MG63 (cell line): ENCODE results near the gene ARHGEF12. TPM values are rescaled to one million over a fixed set of nuclear protein-coding genes. Genes with fewer than 3 reads are reported as not detected.

Experiments used
- DNase-seq: peaks from one replicate; pipeline ENCODE4 v3.0.0-alpha.2; 2020
- H3K27me3 ChIP-seq: fragments of 250-450 bp; sonication (Bioruptor Pico); 2 replicates; pipeline ENCODE4 v1.5.1; 2020; ENCODE audit warnings: mild to moderate bottlenecking, moderate library complexity
- H3K36me3 ChIP-seq: fragments of 250-450 bp; sonication (Bioruptor Pico); 2 replicates; pipeline ENCODE4 v1.5.1; 2020; ENCODE audit warnings: mild to moderate bottlenecking, moderate library complexity
- H3K4me3 ChIP-seq: fragments of 250-450 bp; sonication (Bioruptor Pico); 2 replicates; pipeline ENCODE4 v1.5.1; 2020; ENCODE audit warnings: mild to moderate bottlenecking, moderate library complexity
- H3K9me3 ChIP-seq: fragments of 250-450 bp; sonication (Bioruptor Pico); 2 replicates; pipeline ENCODE4 v1.5.1; 2020; ENCODE audit warnings: mild to moderate bottlenecking, moderate library complexity
- total RNA-seq: library from RNA; depleted of rRNA; stranded (reverse); fragments of >200 nt; shearing (Covaris generic); gene quantifications from 2 replicates; pipeline ENCODE4 v1.2.3, GENCODE V29; 2014; ENCODE audit warnings: low replicate concordance

The ARHGEF12 gene
- total RNA-seq, 1 experiment from 2014 or later = 28.1 TPM

- no peaks in the 10 kb centered on the region for H3K9me3 ChIP-seq
- DNase-seq = no peak
- peaks cover 10% of the 10 kb centered on the region for H3K36me3 ChIP-seq
- H3K27me3 ChIP-seq = no peaks in the 10 kb centered on the region
- H3K4me3 ChIP-seq = no peak overlapping the region
Observed at GRCh38 chr11:120354068-120354467, 17.9 kb downstream of the ARHGEF12 start.

- Histone ChIP-seq H3K27me3 (no peaks in the 10 kb centered on the region), H3K4me3 (no peak overlapping the region), H3K36me3 (peaks cover 11% of the 10 kb centered on the region), H3K9me3 (no peaks in the 10 kb centered on the region)
- no peak for DNase-seq
Observed at GRCh38 chr11:120354779-120355178, 18.6 kb downstream of the ARHGEF12 start.

- H3K4me3 ChIP-seq = no peak overlapping the region
- H3K36me3 ChIP-seq = peaks cover 11% of the 10 kb centered on the region
- no peaks in the 10 kb centered on the region for H3K9me3 ChIP-seq
- DNase-seq = no peak
- H3K27me3 ChIP-seq = no peaks in the 10 kb centered on the region
Observed at GRCh38 chr11:120357620-120358019, 21.4 kb downstream of the ARHGEF12 start.

DNA sequence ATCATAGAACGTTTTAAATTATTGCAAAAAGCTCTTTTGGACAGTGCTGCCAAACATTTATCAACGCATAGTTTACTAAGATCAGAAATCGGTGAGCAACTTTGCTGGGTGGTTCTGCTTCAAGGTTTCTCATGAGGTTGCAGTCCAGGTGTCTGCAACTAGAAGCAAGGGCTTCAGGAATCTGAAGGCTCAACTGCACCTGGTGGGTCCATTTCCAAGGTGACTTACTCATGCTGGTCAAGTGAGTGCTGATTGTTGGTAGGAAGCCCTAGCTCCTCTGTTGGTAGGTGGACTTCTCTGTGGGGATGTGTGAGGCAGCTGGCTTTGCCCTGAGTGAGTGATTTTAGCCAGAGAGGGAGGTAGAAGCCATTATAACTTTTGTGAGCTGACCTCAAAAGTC lies 22.5 kb downstream of the ARHGEF12 start:
- no peak overlapping the region for H3K4me3 ChIP-seq
- DNase-seq = no peak

DNA sequence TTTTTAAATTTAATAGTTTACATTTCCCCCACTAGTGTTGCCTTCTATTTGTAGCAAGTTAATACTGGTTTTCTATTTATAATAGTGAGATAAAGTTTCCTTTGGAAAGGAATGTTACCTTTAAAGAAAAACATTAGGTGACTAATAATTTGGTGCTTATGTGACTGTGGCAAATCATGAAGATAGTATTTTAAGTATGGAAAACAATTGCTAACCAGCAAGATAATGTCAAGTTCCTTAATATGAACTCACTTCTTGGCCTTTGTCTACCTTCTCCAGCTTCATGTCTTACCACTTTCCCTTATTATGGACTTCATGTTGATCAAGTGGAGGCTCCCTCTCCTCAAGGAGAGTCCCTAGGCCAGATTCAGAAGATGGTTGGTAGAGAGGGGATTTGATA lies 27.2 kb downstream of the ARHGEF12 start:
- Histone ChIP-seq H3K4me3 (no peak overlapping the region), H3K36me3 (peaks cover 5% of the 10 kb centered on the region; the same call in 1 of the 2 replicates), H3K9me3 (no peaks in the 10 kb centered on the region), H3K27me3 (no peaks in the 10 kb centered on the region)
- DNase-seq = no peak

More for the DNA sequence above, 22.5 kb downstream of the ARHGEF12 start:
- H3K9me3 ChIP-seq = no peaks in the 10 kb centered on the region
- H3K36me3 ChIP-seq = peaks cover 7% of the 10 kb centered on the region
- no peaks in the 10 kb centered on the region for H3K27me3 ChIP-seq

GRCh38 chr11:120365512-120365911 lies 29.3 kb downstream of the ARHGEF12 start:
- Histone ChIP-seq H3K9me3 (no peaks in the 10 kb centered on the region), H3K36me3 (peaks cover 3% of the 10 kb centered on the region; the same call in 1 of the 2 replicates), H3K27me3 (no peaks in the 10 kb centered on the region), H3K4me3 (no peak overlapping the region)
- no peak for DNase-seq

DNA sequence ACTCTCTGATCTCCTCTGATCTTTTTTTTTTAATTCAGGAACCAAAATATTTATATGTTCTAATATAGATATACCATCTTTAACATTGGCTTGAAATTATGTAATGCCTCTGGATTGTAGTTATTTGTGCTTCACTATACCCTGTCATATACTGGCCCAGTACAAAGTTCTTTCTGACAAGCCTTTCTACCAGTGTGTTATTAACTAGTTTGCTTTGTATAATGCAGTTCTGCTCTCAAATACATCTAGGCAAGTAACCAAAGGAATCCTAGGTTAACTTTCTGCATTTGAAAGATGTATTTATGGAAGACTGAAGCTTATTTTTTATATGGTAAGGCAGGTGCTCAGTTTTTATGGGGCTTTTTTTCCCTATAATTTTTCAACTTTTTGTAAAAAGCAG lies 36.1 kb downstream of the ARHGEF12 start:
- Histone ChIP-seq H3K9me3 (no peaks in the 10 kb centered on the region; the same call in 1 of the 2 replicates), H3K36me3 (peaks cover under 1% of the 10 kb centered on the region)
- DNase-seq = no peak

GRCh38 chr11:120375076-120375475 lies 38.9 kb downstream of the ARHGEF12 start:
- peaks cover 12% of the 10 kb centered on the region for H3K9me3 ChIP-seq
- DNase-seq = no peak
- H3K27me3 ChIP-seq = no peaks in the 10 kb centered on the region
- peaks cover 4% of the 10 kb centered on the region for H3K36me3 ChIP-seq
- H3K4me3 ChIP-seq = no peak overlapping the region

More for the DNA sequence above, 36.1 kb downstream of the ARHGEF12 start:
- no peaks in the 10 kb centered on the region for H3K27me3 ChIP-seq
- no peak overlapping the region for H3K4me3 ChIP-seq

DNA sequence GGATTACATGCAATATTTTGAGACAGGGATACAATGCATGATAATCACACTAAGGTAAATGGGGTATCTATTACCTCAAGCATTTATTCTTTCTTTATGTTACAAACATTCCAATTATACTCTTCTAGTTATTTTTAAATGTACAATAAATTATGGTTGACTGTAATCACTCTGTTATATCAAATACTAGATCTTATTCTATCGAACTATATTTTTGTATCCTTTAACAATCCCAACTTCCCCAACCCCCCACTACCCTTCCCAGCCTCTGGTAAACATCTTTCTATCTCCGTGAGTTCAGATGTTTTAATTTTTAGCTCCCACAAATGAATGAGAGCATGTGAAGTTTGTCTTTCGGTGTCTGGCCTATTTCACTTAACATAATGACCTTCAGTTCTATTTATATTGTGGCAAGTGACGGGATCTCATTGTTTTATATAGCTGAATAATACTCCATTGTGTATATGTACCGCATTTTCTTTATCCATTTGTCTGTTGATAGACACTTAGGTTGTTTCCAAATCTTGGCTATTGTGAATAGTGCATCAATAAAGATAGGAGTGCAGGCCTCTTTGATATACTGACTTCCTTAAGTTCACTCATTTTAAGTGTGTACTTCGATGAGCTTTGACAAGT lies 40.5 kb downstream of the ARHGEF12 start:
- no peak overlapping the region for H3K4me3 ChIP-seq
- H3K36me3 ChIP-seq = peaks cover 4% of the 10 kb centered on the region
- no peak for DNase-seq
- H3K9me3 ChIP-seq = peaks cover 12% of the 10 kb centered on the region
- H3K27me3 ChIP-seq = no peaks in the 10 kb centered on the region

DNA sequence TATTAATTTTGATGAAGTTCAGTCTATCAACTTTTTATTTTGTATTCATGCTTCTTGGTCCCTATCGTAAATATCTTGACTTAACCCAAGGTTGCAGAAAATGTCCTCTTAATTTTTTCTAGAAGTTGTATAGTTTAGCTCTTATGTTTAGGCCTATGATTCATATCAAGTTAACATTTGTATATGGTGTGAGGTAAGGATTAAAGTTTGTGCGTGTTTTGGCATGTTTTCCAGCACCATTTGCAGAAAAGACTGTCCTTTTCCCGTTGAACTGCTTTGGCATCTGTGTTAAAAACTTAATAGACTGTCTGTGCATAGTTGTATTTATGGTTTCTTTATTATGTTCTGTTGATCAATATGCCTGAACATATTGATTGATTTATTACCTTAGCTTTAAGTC lies 42.3 kb downstream of the ARHGEF12 start:
- Histone ChIP-seq H3K27me3 (no peaks in the 10 kb centered on the region), H3K4me3 (no peak overlapping the region), H3K9me3 (peaks cover 12% of the 10 kb centered on the region), H3K36me3 (peaks cover 4% of the 10 kb centered on the region)
- no peak for DNase-seq

DNA sequence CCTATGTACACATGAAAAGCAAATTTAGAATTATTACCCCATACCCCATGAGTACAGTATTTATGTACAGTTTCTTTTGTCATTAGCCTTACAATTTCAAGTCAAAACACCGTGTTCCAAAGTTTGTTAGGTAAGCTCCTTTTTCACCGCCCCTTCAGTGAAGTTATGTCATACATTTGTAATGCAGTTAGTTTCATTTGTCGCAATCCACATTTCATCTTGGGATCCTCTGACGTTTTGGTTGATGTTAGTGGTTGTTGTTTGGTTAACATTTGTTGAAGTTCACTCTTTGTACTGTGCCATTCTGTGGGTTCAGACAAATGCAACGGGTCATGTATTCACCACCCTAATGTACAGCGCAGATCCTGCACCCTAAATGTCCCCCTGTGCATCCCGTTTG lies 45.2 kb downstream of the ARHGEF12 start:
- no peak overlapping the region for H3K4me3 ChIP-seq
- no peaks in the 10 kb centered on the region for H3K27me3 ChIP-seq
- no peak for DNase-seq

GRCh38 chr11:120383518-120384155 lies 47.4 kb downstream of the ARHGEF12 start:
- H3K36me3 ChIP-seq = no peaks in the 10 kb centered on the region
- no peaks in the 10 kb centered on the region for H3K27me3 ChIP-seq
- no peak overlapping the region for H3K4me3 ChIP-seq
- no peak for DNase-seq
- H3K9me3 ChIP-seq = peaks cover under 1% of the 10 kb centered on the region

More for the DNA sequence above, 45.2 kb downstream of the ARHGEF12 start:
- Histone ChIP-seq H3K36me3 (peaks cover 4% of the 10 kb centered on the region; the same call in 1 of the 2 replicates), H3K9me3 (peaks cover 12% of the 10 kb centered on the region)

DNA sequence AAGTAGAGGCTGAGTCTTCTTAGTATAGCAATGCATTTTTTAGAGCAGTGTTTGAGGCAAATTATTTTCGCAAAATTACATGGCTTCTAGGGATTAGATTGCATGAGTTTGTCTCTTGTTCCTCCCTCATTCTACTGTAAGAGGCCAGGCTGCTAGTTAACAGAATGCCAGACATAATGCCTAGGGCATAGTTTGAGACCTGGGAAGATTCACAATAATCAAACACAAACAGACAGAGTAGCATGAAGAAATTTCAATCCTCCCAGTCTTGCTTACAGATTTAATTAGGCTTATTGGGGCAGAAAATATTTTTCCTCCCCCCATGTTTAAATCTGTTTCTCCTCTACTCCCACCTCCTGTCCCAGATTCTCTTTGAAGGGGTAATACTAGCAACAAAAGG lies 48.3 kb downstream of the ARHGEF12 start:
- H3K9me3 ChIP-seq = no peaks in the 10 kb centered on the region
- no peak overlapping the region for H3K4me3 ChIP-seq
- no peaks in the 10 kb centered on the region for H3K36me3 ChIP-seq
- H3K27me3 ChIP-seq = no peaks in the 10 kb centered on the region
- no peak for DNase-seq

- no peaks in the 10 kb centered on the region for H3K36me3 ChIP-seq
- no peaks in the 10 kb centered on the region for H3K27me3 ChIP-seq
- H3K4me3 ChIP-seq = no peak overlapping the region
- no peaks in the 10 kb centered on the region; the same call in 1 of the 2 replicates for H3K9me3 ChIP-seq
- no peak for DNase-seq
Observed at GRCh38 chr11:120385110-120385509, 48.9 kb downstream of the ARHGEF12 start.

GRCh38 chr11:120385655-120386054 lies 49.4 kb downstream of the ARHGEF12 start:
- Histone ChIP-seq H3K36me3 (no peaks in the 10 kb centered on the region), H3K9me3 (no peaks in the 10 kb centered on the region; the same call in 1 of the 2 replicates), H3K27me3 (no peaks in the 10 kb centered on the region), H3K4me3 (no peak overlapping the region)
- DNase-seq = no peak

DNA sequence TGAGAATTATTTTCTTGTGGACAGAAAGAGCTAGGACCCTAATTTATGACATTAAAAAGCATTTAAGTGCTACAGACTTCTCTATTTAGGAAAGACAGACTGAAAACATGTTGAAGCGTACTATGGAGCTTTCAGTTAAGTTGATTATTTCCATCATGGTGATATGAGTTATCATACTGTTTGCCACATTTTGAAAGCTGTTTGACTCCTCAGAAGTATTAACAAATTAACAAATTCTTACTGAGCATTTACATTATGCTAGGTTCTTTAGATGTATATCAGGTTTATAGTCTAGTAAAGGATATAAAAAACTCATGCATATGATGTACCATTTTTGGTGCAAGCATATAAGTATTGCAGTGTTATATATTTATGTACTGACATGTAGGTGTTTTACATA lies 50.1 kb downstream of the ARHGEF12 start:
- Histone ChIP-seq H3K9me3 (no peaks in the 10 kb centered on the region; the same call in 1 of the 2 replicates), H3K36me3 (no peaks in the 10 kb centered on the region), H3K27me3 (no peaks in the 10 kb centered on the region), H3K4me3 (no peak overlapping the region)
- DNase-seq = no peak

GRCh38 chr11:120386774-120387371 lies 50.7 kb downstream of the ARHGEF12 start:
- no peak overlapping the region for H3K4me3 ChIP-seq
- no peaks in the 10 kb centered on the region; the same call in 1 of the 2 replicates for H3K9me3 ChIP-seq
- no peaks in the 10 kb centered on the region for H3K36me3 ChIP-seq
- H3K27me3 ChIP-seq = no peaks in the 10 kb centered on the region
- no peak for DNase-seq
